Retinal pigment epithelial cell (primary cell): ENCODE data around the gene CCDC97.

Experiments
- DNase-seq: peaks from one replicate; pipeline ENCODE4 v3.0.0-alpha.2; 2010; ENCODE audit warnings: low read depth
- H3K4me3 ChIP-seq: 2 replicates; pipeline ENCODE4 v1.5.1; 2011; ENCODE audit warnings: mild to moderate bottlenecking, low read length, control low read depth, moderate library complexity
- CTCF ChIP-seq: conservative IDR thresholded peaks from 2 replicates; pipeline ENCODE4 v1.5.1; 2011; ENCODE audit warnings: low read depth, low read length, control low read depth, inconsistent platforms

CCDC97 gene

DNA sequence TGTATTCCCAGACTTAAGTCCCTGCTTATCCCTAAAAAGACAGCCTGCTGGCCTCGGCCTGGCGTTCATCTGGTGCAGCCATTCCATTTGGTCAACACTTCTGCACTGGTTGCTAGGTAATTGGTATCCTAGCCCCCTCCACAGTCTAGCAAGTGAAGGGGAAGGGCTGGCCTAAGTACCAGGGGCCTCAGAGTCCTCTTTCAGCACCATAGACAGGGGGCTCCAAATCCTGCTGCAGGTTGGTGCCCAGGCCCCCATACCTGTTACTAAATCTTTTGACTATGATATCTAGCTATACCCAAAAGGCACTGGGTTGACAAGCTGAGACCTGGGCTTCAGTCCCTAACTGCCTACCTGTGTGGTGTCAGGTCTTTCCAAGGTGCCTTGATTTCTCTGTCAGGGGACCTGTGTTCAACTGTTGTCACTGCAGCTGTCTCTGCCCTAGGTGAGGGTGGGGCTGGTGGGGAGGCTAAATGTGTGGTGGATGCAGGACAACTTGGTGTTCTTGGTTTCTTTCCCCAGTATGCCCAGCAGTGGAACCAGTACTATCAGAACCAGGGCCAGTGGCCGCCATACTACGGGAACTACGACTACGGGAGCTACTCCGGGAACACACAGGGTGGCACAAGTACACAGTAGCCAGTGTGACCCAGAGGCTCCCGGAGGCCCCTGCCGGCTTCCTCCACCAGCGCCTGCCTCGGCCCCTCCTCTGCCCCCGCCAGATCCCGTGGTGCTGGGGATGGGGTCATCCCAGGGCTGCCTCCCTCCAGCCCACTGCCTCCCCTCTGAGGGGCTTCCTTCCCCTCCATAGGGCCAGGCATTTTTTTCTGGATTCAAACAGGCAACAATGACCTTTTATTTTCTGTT is 3.8 kb upstream of the CCDC97 start:
- no peak overlapping the region for H3K4me3 ChIP-seq
- TF ChIP-seq CTCF, result no peak
- DNase-seq, result no peak

- DNase-seq, result no peak
- TF ChIP-seq CTCF, result no peak
- no peak overlapping the region for H3K4me3 ChIP-seq
Observed at GRCh38 chr19:41307090-41307875, 2.7 kb upstream of the CCDC97 start.

DNA sequence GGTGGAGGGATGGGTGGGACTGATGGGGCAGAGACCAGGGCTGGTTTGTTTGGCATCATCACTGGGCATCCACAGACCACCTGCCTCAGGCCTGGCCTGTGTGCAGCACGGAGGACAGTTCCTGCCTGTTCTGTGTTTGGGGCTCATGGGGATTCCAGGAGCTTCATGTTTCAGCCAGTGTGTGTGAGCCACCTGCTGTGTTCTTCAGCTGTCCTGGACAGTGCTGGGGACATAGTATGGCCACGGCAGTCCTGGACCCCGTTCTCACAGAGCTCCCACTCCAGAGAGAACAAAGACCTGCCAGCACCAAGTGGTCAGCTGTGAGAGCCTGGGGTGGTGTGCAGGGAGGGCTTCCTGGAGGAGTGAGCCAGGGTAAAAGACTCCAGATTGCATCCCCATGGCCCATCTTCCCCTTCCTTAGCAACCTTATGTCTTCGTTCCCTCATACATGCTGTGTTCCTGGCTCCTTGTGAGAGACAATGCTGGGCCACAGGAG is 2.0 kb upstream of the CCDC97 start:
- no peak for TF ChIP-seq CTCF

GRCh38 chr19:41308450-41309179 is 1.4 kb upstream of the CCDC97 start:
- TF ChIP-seq CTCF, result peak; percentile 99
- no peak overlapping the region for H3K4me3 ChIP-seq
- no peak for DNase-seq

More for the DNA sequence above, 2.0 kb upstream of the CCDC97 start:
- H3K4me3 ChIP-seq, result no peak overlapping the region
- no peak for DNase-seq

- no peak for TF ChIP-seq CTCF
- no peak for DNase-seq
- H3K4me3 ChIP-seq, result peak overlapping the region; percentile 71
Observed at GRCh38 chr19:41309180-41310032, 566 bp upstream of the CCDC97 start.

- TF ChIP-seq CTCF, result no peak
- no peak for DNase-seq
- H3K4me3 ChIP-seq, result peak overlapping the region; percentile 71
Observed at GRCh38 chr19:41311072-41311471, 1.1 kb downstream of the CCDC97 start.
